Measurements from ENCODE around the gene GNG7. TPM values are rescaled to one million over a fixed set of nuclear protein-coding genes. Genes with fewer than 3 reads are reported as not detected.
"Not testable (repeated sequence)": the region's sequence is repeated elsewhere in the genome, so short reads cannot be mapped to it uniquely, and the experiment has no call there.

Gene GNG7
- total and polyA plus RNA-seq, 10 of the 15 experiments (the other 5 are each of a cell fraction or from before 2014, with no cell fraction given): 1.9 to 13.6 (median 6.5) TPM

- H3K27ac ChIP-seq (ENCODE audit: control insufficient read depth, insufficient read depth); intact Hi-C loops (cut with micrococcal nuclease; ENCODE audit: unreplicated experiment); H3K4me3 ChIP-seq; H3K36me3 ChIP-seq (ENCODE audit: control insufficient read depth in 2 of 2, insufficient read depth in 2 of 2, low read length in 1 of 2); ATAC-seq; H4K20me1 ChIP-seq (ENCODE audit: control insufficient read depth, insufficient read depth); H2AFZ ChIP-seq (ENCODE audit: control insufficient read depth, low read depth, low read length); BruUV-seq (replicated peaks); FAIRE-seq; H3K4me2 ChIP-seq (ENCODE audit: control insufficient read depth, insufficient read depth); DNase-seq (ENCODE audit: low read depth, low spot score); H3K9me3 ChIP-seq (replicated peaks; ENCODE audit: control insufficient read depth, insufficient read depth, low read length); H3K27me3 ChIP-seq (replicated peaks in 1 of 2; ENCODE audit: control insufficient read depth in 2 of 2, insufficient read depth in 2 of 2, low read length in 1 of 2); H3K9ac ChIP-seq (ENCODE audit: control insufficient read depth, insufficient read depth, low read length); in situ Hi-C loops (cut with MboI); POLR2A ChIA-PET; H3K79me2 ChIP-seq (ENCODE audit: control insufficient read depth, insufficient read depth, low read length): not testable (repeated sequence)
- ChIA-PET SMC1A (ENCODE audit: uncharacterized antibody, unreplicated experiment) (interaction anchor here (0.8 to 2.9 kb wide), 5 partner anchors 13 to 54 kb away, joined by 3 to 9 read pairs (median 4); no protein-coding TSS in a partner anchor), CTCF (interaction anchor here (0.6 to 2.2 kb wide), 4 partner anchors 14 to 82 kb away, joined by 3 to 7 read pairs (median 3); partner anchors contain the start of gene GADD45B), RAD21 (ENCODE audit: unreplicated experiment) (interaction anchor here (1.0 to 1.4 kb wide), 3 partner anchors 53 to 82 kb away, joined by 3 to 7 read pairs (median 3); partner anchors contain the start of gene GADD45B)
- 46% methylated on average over 7 of the region's 7 CpGs for WGBS (ENCODE audit: insufficient coverage, insufficient replicate concordance, low lambda C conversion rate, missing lambda C conversion rate)
- H3K4me1 ChIP-seq (ENCODE audit: control insufficient read depth, insufficient read depth, low read length): peaks cover 23% of the 10 kb centered on the region
- 0 out of 2 replicates have a peak, but pooled peaks have one; percentile 16 for TF ChIP-seq NFIC (IDR thresholded peaks at IDR 0.05; ENCODE audit: low read depth, low read length)
- 0 out of 2 replicates have a peak, but pooled peaks have one; percentile 10 for TF ChIP-seq RUNX3 (IDR thresholded peaks at IDR 0.05; ENCODE audit: low read length)
Measured at GRCh38 chr19:2558131-2558530, 144.4 kb downstream of the GNG7 start.

DNA sequence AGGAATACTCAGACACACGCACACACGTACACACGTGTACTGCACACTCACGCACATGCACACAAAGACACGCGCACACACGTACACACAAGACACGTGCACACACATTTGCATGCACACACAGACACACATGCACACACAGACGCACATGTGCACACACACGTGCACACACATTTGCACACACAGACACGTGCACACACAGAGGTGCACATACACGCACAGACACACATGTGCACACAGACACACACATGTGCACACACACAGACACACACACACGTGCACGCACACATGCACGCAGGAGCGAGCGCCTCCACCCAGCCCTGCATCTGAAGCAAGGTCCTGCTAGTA lies 145.4 kb downstream of the GNG7 start:
- H3K9ac ChIP-seq (ENCODE audit: control insufficient read depth, insufficient read depth, low read length): no peak overlapping the region
- ChIA-PET CTCF (interaction anchor here (1.0 to 2.2 kb wide), 3 partner anchors 42 to 81 kb away, joined by 3 to 7 read pairs (median 3); partner anchors contain the start of gene GADD45B), RAD21 (ENCODE audit: unreplicated experiment) (interaction anchor here (1.0 to 1.1 kb wide), 2 partner anchors 54 to 79 kb away, joined by 3 read pairs; no protein-coding TSS in a partner anchor), POLR2A (interaction anchor here (0.9 to 1.7 kb wide), 2 partner anchors 12 to 81 kb away, joined by 3 to 5 read pairs; partner anchors contain the start of gene GADD45B), SMC1A (ENCODE audit: uncharacterized antibody, unreplicated experiment) (interaction anchor here (1.1 to 2.9 kb wide), 4 partner anchors 12 to 55 kb away, joined by 3 to 9 read pairs (median 5); no protein-coding TSS in a partner anchor)
- BruUV-seq (replicated peaks): no TSS peak
- in situ Hi-C loops (cut with MboI): no loop called here
- FAIRE-seq: no peak
- no peaks in the 10 kb centered on the region for H3K79me2 ChIP-seq (ENCODE audit: control insufficient read depth, insufficient read depth, low read length)
- no peaks in the 10 kb centered on the region for H3K9me3 ChIP-seq (replicated peaks; ENCODE audit: control insufficient read depth, insufficient read depth, low read length)
- H3K4me2 ChIP-seq (ENCODE audit: control insufficient read depth, insufficient read depth): no peak overlapping the region
- no peak for ATAC-seq
- H3K27ac ChIP-seq (ENCODE audit: control insufficient read depth, insufficient read depth): no peak overlapping the region
- peaks cover 17% of the 10 kb centered on the region for H3K4me1 ChIP-seq (ENCODE audit: control insufficient read depth, insufficient read depth, low read length)
- no peaks in the 10 kb centered on the region for H4K20me1 ChIP-seq (ENCODE audit: control insufficient read depth, insufficient read depth)
- TF ChIP-seq NR2C2 (IDR thresholded peaks at IDR 0.05; ENCODE audit: borderline replicate concordance, control insufficient read depth, insufficient read length, low read depth): peak; percentile 28
- peak; percentile 79; the same call in 1 of the 2 replicates for TF ChIP-seq TCF3 (IDR thresholded peaks at IDR 0.05; ENCODE audit: borderline replicate concordance, insufficient read depth, low read depth, low read length)
- TF ChIP-seq TARDBP (IDR thresholded peaks at IDR 0.05; ENCODE audit: borderline replicate concordance): 0 out of 2 replicates have a peak, but pooled peaks have one; percentile 40
- TF ChIP-seq, protein P1, sequence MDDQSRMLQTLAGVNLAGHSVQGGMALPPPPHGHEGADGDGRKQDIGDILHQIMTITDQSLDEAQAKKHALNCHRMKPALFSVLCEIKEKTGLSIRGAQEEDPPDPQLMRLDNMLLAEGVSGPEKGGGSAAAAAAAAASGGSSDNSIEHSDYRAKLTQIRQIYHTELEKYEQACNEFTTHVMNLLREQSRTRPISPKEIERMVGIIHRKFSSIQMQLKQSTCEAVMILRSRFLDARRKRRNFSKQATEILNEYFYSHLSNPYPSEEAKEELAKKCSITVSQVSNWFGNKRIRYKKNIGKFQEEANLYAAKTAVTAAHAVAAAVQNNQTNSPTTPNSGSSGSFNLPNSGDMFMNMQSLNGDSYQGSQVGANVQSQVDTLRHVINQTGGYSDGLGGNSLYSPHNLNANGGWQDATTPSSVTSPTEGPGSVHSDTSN (IDR thresholded peaks at IDR 0.05; ENCODE audit: insufficient replicate concordance, low read depth, low read length): peak; percentile 77
- no peak for TF ChIP-seq NR2C1 (IDR thresholded peaks at IDR 0.05)
- TF ChIP-seq CHD4 (IDR thresholded peaks at IDR 0.05): no peak
- no peak for TF ChIP-seq ZBTB33 (IDR thresholded peaks at IDR 0.05)
- peak; percentile 62 for TF ChIP-seq POLR2A (IDR thresholded peaks at IDR 0.05; ENCODE audit: low read depth, low read length)
- TF ChIP-seq, protein P2, sequence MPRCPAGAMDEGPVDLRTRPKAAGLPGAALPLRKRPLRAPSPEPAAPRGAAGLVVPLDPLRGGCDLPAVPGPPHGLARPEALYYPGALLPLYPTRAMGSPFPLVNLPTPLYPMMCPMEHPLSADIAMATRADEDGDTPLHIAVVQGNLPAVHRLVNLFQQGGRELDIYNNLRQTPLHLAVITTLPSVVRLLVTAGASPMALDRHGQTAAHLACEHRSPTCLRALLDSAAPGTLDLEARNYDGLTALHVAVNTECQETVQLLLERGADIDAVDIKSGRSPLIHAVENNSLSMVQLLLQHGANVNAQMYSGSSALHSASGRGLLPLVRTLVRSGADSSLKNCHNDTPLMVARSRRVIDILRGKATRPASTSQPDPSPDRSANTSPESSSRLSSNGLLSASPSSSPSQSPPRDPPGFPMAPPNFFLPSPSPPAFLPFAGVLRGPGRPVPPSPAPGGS (IDR thresholded peaks at IDR 0.05; ENCODE audit: borderline replicate concordance, insufficient read depth, low read depth, low read length, poor library complexity, severe bottlenecking): peak; percentile 98
- TF ChIP-seq NFIC (IDR thresholded peaks at IDR 0.05; ENCODE audit: low read depth, low read length): 0 out of 2 replicates have a peak, but pooled peaks have one; percentile 29
- DNase-seq (ENCODE audit: low read depth, low spot score): no peak
- no peaks in the 10 kb centered on the region for H3K36me3 ChIP-seq (ENCODE audit: control insufficient read depth in 2 of 2, insufficient read depth in 2 of 2, low read length in 1 of 2)
- H3K27me3 ChIP-seq (replicated peaks in 1 of 2; ENCODE audit: control insufficient read depth in 2 of 2, insufficient read depth in 2 of 2, low read length in 1 of 2): no peaks in the 10 kb centered on the region
- H3K4me3 ChIP-seq: no peak overlapping the region
- H2AFZ ChIP-seq (ENCODE audit: control insufficient read depth, low read depth, low read length): no peak overlapping the region
- intact Hi-C loops (cut with micrococcal nuclease; ENCODE audit: unreplicated experiment): no loop called here
- 84% methylated on average over 17 of the region's 17 CpGs for WGBS (ENCODE audit: insufficient coverage, insufficient replicate concordance, low lambda C conversion rate, missing lambda C conversion rate)

All from GM12878 (cell line).